HuH-7.5 (cell line): ENCODE data around the gene GFY.
"Not testable (repeated sequence)": the region's sequence is repeated elsewhere in the genome, so short reads cannot be mapped to it uniquely, and the experiment has no call there.

Experiments
- DNase-seq: peaks from one replicate; pipeline ENCODE4 v3.0.0; 2011; ENCODE audit warnings: low spot score

Gene GFY

DNA sequence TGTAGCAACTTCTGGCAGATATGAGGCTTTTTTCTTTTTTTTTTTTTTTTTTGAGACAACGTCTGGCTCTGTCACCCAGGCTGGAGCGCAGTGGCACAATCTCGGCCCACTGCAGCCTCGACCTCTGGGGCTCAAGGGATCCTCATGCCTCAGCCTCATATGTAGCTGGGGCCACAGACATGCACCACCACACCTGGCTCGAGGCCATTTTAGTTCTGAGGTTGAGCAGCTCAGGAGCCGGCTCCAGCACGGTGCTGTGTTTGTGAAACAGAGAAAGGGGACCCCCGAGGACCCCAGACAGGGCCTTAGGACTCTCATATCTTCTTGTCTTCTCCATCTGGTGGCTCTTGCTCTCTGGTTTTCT lies 45.4 kb downstream of the GFY start:
- no peak for DNase-seq

DNA sequence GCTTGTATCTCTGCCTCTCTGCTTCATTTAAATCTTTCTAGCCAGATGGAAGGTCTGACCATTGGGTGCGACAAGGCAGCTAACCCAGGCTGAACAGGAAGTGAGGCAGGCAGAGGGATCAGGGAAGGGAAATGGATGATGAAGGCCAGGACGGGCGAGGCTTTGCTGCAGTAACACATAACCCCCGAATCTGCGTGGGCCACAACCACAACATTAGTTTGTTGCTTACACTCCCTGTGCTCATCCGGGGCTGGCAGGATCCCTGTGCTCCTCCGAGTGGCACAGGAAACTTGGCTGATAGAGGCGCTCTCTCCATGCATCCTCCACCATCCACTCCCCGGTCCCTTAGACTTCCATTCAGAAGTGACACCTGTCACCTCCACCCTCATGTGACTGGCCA lies 47.7 kb downstream of the GFY start:
- no peak for DNase-seq

DNA sequence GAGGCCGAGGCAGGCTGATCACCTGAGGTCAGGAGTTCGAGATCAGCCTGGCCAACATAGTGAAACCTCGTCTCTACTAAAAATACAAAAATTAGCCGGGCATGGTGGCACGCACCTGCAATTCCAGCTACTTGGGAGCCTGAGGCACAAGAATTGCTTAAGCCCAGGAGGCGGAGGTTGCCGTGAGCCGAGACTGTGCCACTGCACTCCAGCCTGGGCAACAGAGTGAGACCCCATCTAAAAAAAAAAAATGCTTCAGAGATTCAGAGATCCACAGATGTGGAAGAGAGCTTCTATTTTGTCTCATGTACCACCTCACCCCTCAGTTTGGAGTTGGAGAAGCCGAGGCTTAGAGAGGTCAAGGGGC lies 48.3 kb downstream of the GFY start:
- DNase-seq: not testable (repeated sequence)

DNA sequence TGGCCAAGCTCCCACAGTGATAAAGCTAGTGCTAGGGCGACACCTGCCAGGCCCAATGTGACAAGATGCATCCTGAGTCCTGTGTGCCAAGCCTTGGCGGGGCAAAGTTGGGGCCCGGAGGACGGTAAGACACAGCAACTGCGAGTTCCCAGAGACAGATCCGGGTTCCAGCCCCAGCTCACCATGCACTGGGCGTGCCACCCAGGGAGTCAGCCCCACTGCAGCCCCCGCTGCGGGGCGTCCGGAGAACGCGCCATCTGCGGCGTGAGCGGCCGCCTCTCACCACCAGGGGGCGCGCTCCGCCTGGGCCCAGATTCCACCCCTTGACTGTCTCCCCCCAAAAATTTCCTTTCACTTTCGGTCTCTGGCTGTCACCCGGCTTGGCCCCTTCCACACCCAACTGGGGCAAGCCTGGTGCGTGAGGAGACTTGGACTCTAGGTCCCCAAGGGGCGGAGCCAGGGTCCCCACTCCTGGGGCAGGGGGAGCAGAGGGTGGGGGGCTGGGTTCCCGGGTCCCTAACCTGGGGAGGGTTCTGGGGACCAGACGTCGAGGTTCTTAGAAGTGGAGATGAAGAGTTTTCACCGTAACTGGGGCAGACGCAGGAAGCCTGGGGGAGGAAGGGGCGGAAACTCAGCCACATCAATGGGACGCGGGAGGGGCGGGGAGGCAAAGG lies 48.8 kb downstream of the GFY start, which contains the start of gene FLT3LG:
TSS of gene FLT3LG (plus strand) at position 348 of the 674 bp plus-strand sequence. CDS start 425 bp downstream, outside the sequence.
- DNase-seq: peak; percentile 93

DNA sequence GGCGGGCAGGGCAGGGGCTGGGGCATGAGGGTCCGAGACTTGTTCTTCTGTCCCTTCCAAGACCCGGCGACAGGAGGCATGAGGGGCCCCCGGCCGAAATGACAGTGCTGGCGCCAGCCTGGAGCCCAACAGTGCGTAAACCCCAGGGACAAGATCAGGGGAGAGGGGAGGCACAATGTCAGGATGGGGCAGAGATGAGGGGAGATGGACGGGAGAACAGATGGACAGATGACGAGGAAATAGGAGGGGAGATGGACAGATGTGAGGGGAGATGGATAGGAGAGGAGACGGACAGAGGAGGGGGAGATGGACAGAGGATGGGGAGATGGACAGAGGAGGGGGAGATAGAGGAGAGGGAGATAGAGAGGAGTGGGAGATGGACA lies 49.3 kb downstream of the GFY start:
- no peak for DNase-seq

DNA sequence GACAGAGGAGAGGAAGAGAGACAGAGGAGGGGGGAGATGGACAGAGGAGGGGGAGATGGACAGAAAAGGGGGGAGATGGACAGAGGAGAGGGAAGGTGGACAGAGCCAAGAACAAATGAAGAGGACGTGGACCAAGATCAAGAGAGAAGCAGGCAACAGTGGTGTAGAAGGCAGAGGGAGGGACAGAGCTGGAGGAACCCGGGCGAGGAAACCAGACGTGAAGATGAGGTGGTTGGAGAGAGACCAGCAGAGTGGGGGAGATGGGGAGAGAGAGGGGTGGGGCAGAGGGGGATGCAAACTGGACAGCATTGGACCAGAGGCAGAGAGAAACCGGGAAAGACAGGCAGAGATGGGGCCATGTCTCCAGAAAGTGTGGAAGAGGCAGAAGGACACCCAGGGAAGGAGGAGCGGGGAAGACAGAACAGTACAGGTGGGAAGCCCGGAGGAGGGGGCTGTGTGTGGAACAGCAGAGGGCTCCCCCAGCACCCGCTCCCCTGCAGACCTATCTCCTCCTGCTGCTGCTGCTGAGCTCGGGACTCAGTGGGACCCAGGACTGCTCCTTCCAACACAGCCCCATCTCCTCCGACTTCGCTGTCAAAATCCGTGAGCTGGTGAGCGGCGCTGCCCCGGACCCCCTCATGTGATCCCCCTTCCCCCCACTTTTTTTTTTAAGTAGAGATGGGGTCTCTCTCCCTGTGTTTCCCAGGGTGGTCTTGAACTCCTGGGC lies 50.2 kb downstream of the GFY start:
- DNase-seq: no peak

DNA sequence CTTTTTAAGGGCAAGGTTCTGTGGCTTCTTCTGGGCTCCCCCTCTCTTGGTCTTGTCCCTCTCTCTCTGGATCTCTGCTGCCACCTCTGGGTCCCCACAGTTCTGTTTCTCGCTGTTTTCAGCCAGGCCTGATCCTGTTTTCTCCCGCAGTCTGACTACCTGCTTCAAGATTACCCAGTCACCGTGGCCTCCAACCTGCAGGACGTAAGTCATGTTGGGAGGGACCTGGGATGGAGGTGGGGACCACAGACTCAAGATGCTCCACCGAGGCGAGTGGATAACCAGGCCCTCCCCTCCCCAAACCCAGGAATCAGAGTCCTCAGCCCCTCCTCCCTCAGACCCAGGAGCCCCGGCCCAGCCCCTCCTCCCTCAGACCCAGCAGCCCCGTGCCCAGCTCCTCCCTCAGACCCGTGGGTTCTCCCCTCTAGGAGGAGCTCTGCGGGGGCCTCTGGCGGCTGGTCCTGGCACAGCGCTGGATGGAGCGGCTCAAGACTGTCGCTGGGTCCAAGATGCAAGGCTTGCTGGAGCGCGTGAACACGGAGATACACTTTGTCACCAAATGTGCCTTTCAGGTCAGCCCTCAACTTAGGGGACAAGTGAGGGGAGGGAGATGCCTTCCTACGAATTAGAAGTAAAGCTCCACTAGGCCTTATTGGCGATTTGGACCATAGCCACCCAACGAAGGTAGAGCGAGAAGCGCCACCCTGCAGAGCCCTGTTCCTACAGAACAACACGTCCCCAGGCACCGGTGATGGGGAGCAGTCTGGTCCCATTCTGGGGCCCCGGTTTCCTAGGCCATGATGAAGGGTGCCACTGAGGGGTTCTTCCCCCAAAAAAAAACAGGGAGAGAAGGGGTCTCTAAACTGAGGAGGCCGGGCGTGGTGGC lies 51.0 kb downstream of the GFY start:
- DNase-seq: peak; percentile 75
